ENCODE results near the gene SPPL2B. TPM values are rescaled to one million over a fixed set of nuclear protein-coding genes. Genes with fewer than 3 reads are reported as not detected.

Gene SPPL2B
- total and polyA plus RNA-seq, 9 of the 15 experiments (the other 6 are each of a cell fraction or from before 2014, with no cell fraction given) = 0.20 to 81.2 (median 15.1) TPM

DNA sequence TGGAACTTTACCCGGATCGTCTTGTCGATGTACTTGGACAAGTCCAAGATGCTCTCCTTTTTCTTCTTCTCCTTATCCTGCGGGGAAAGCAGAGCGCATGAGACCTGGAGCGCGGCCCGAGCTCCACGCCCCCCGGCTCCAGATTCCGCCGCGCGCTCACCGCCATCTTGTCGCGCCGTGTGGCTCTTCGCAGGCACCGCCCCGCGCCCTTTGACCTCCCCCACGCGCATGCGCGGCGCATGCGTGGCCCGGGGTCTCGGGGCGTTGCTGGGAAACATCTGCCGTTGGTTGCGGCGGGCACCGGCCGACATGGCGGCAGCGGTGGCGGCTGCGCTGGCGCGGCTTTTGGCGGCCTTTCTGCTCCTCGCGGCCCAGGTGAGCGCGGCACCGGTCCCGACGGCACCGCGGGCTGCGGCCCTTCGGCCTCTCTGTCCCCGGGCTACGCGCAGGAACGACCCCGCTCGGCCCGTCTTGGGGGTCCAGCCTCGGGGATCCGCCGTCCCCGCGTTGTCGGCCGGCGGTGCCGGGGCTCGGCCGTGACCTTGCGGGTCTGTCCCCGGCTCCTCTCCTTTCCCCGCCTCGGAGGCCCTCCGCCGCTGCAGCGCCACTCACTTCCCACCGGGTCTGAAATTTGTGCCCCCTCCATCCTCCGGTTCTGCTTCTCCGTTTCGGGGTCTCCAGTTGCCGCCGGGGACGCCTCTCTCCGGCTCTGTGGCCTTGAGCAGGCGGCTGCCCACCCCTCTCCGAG, at the start of gene SPPL2B, which contains the start of gene LSM7 (continued):
- TF ChIP-seq DMBX1 (CRISPR knock-in tag; IDR thresholded peaks at IDR 0.05; ENCODE audit: borderline replicate concordance) (no peak), SRSF9 (IDR thresholded peaks at IDR 0.05; ENCODE audit: borderline replicate concordance, low read depth, low read length) (no peak), C11orf30 (IDR thresholded peaks at IDR 0.05; ENCODE audit: low read depth) (peak; percentile 75), CBX5 (IDR thresholded peaks at IDR 0.05; ENCODE audit: borderline replicate concordance, low read depth) (no peak), NFXL1 (CRISPR knock-in tag; IDR thresholded peaks at IDR 0.05) (no peak), TRIM24 (IDR thresholded peaks at IDR 0.05) (no peak), FUS (optimal IDR thresholded peaks at IDR 0.05; ENCODE audit: low read depth, low read length) (no peak), HNRNPUL1 (IDR thresholded peaks at IDR 0.05; ENCODE audit: low read length) (no peak), SMAD1 (IDR thresholded peaks at IDR 0.05; ENCODE audit: low read depth, low read length, partially characterized antibody) (no peak), CAMTA2 (CRISPR knock-in tag; conservative IDR thresholded peaks at IDR 0.05) (no peak), XRCC5 (IDR thresholded peaks at IDR 0.05; ENCODE audit: low read depth, low read length) (no peak), SMARCA4 (IDR thresholded peaks at IDR 0.05) (no peak), SRF (CRISPR knock-in tag; IDR thresholded peaks at IDR 0.05) (no peak; a peak in 1 of 4 replicates)
- TF ChIP-seq, protein P1, sequence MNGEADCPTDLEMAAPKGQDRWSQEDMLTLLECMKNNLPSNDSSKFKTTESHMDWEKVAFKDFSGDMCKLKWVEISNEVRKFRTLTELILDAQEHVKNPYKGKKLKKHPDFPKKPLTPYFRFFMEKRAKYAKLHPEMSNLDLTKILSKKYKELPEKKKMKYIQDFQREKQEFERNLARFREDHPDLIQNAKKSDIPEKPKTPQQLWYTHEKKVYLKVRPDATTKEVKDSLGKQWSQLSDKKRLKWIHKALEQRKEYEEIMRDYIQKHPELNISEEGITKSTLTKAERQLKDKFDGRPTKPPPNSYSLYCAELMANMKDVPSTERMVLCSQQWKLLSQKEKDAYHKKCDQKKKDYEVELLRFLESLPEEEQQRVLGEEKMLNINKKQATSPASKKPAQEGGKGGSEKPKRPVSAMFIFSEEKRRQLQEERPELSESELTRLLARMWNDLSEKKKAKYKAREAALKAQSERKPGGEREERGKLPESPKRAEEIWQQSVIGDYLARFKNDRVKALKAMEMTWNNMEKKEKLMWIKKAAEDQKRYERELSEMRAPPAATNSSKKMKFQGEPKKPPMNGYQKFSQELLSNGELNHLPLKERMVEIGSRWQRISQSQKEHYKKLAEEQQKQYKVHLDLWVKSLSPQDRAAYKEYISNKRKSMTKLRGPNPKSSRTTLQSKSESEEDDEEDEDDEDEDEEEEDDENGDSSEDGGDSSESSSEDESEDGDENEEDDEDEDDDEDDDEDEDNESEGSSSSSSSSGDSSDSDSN (IDR thresholded peaks at IDR 0.05; ENCODE audit: borderline replicate concordance in 1 of 2, low read depth in 2 of 2, low read length in 2 of 2) = 0 out of 4 replicates have a peak, but pooled peaks of 1 of the 2 experiments have one; percentile 42
- TF ChIP-seq, protein P2, sequence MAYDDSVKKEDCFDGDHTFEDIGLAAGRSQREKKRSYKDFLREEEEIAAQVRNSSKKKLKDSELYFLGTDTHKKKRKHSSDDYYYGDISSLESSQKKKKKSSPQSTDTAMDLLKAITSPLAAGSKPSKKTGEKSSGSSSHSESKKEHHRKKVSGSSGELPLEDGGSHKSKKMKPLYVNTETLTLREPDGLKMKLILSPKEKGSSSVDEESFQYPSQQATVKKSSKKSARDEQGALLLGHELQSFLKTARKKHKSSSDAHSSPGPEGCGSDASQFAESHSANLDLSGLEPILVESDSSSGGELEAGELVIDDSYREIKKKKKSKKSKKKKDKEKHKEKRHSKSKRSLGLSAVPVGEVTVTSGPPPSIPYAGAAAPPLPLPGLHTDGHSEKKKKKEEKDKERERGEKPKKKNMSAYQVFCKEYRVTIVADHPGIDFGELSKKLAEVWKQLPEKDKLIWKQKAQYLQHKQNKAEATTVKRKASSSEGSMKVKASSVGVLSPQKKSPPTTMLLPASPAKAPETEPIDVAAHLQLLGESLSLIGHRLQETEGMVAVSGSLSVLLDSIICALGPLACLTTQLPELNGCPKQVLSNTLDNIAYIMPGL (CRISPR knock-in tag; IDR thresholded peaks at IDR 0.05) = 0 out of 2 replicates have a peak, but pooled peaks have one; percentile 36
- TF ChIP-seq, protein P3, sequence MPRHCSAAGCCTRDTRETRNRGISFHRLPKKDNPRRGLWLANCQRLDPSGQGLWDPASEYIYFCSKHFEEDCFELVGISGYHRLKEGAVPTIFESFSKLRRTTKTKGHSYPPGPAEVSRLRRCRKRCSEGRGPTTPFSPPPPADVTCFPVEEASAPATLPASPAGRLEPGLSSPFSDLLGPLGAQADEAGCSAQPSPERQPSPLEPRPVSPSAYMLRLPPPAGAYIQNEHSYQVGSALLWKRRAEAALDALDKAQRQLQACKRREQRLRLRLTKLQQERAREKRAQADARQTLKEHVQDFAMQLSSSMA (CRISPR knock-in tag; IDR thresholded peaks at IDR 0.05) = no peak
- TF ChIP-seq, protein P4, sequence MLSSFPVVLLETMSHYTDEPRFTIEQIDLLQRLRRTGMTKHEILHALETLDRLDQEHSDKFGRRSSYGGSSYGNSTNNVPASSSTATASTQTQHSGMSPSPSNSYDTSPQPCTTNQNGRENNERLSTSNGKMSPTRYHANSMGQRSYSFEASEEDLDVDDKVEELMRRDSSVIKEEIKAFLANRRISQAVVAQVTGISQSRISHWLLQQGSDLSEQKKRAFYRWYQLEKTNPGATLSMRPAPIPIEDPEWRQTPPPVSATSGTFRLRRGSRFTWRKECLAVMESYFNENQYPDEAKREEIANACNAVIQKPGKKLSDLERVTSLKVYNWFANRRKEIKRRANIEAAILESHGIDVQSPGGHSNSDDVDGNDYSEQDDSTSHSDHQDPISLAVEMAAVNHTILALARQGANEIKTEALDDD (IDR thresholded peaks at IDR 0.05) = no peak
- TF ChIP-seq, protein P5, sequence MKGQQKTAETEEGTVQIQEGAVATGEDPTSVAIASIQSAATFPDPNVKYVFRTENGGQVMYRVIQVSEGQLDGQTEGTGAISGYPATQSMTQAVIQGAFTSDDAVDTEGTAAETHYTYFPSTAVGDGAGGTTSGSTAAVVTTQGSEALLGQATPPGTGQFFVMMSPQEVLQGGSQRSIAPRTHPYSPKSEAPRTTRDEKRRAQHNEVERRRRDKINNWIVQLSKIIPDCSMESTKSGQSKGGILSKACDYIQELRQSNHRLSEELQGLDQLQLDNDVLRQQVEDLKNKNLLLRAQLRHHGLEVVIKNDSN (CRISPR knock-in tag; IDR thresholded peaks at IDR 0.05) = no peak

Measured in K562 (cell line).